Lower lobe of right lung (tissue), 2 donors: ENCODE results near the gene DCPS. TPM values are rescaled to one million over a fixed set of nuclear protein-coding genes. Genes with fewer than 3 reads are reported as not detected.

Experiments used
- ATAC-seq, 2 donors: fragments of 200-7000 bp; cut with Tn5 transposase; one replicate each; pipeline ENCODE4 v1.9.1; 2020 to 2022; ENCODE audit warnings: mild to moderate bottlenecking in 2 of 2, moderate library complexity in 2 of 2
- DNase-seq: peaks from one replicate; pipeline ENCODE4 v3.0.0-alpha.2; 2020
- H3K27ac ChIP-seq: fragments of 200-600 bp; one replicate; pipeline ENCODE4 v1.8.0; 2022
- H3K27me3 ChIP-seq: fragments of 200-600 bp; one replicate; pipeline ENCODE4 v1.8.0; 2022; ENCODE audit warnings: low read depth
- H3K36me3 ChIP-seq: fragments of 200-600 bp; one replicate; pipeline ENCODE4 v1.8.0; 2022; ENCODE audit warnings: mild to moderate bottlenecking
- H3K4me1 ChIP-seq: fragments of 200-600 bp; one replicate; pipeline ENCODE4 v1.8.0; 2022
- H3K4me3 ChIP-seq: fragments of 200-600 bp; one replicate; pipeline ENCODE4 v1.8.0; 2022; ENCODE audit warnings: mild to moderate bottlenecking
- H3K9me3 ChIP-seq: fragments of 200-600 bp; one replicate; pipeline ENCODE4 v1.8.0; 2022
- intact Hi-C: fragments of 100-400 bp; cut with DNase I; formaldehyde crosslinking; loops from one replicate; pipeline ENCODE4 v1.11.0; 2022
- total RNA-seq: library from RNA; stranded (reverse); fragmentation: NEBNext Ultra II Directional; extraction: Animal tissue kit (Norgen Biotek cat#: 25700); gene quantifications from one replicate; pipeline ENCODE4 v1.2.1, GENCODE V29; 2021
- TF ChIP-seq, protein P1 (sequence below): fragments of 200-600 bp; IDR thresholded peaks from one replicate; pipeline ENCODE4 v1.8.0; 2022; ENCODE audit warnings: antibody characterized with exemption, mild to moderate bottlenecking
- donor health status: DM: no; HTN: yes; CAD: no; lungs with severe emphysema.

DCPS gene
- total RNA-seq, 1 donor from 2014 or later = 14.7 TPM

DNA sequence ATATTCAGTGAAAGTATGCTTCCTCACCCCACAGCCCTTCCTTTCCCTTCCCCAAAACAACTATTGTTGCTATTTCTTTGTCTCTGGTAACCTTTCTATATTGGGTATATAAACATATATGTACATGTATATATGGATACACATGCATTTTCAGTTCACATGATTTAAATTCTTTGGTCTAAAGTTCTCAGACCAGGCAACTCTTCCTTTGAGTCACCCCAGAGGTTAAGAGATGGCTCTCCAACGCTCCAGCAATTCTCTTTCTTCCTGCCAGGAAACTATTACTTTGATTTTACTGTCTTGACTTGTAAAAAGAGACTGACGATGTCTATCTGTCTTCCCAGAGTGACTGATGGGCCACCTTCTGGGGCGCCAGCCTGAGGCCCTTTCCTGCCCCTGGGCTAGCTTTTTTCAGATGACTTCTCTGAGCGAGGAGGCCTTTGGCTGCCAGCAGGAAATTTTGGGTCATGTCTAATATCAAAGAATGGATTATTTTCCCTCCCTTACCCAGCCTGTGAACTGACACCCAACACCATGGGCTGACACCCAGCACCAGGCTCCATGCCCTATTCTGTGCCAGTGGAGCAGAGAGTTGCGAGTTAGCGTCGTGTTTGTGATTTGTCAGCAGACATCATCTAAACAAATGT is 37.2 kb downstream of the DCPS start:
- intact Hi-C loops = no loop called here
- H3K27me3 ChIP-seq = no peaks in the 10 kb centered on the region
- no peak overlapping the region for H3K4me3 ChIP-seq
- no peak for ATAC-seq
- H3K4me1 ChIP-seq = peaks cover 32% of the 10 kb centered on the region
- no peak for DNase-seq
- TF ChIP-seq, protein P1, sequence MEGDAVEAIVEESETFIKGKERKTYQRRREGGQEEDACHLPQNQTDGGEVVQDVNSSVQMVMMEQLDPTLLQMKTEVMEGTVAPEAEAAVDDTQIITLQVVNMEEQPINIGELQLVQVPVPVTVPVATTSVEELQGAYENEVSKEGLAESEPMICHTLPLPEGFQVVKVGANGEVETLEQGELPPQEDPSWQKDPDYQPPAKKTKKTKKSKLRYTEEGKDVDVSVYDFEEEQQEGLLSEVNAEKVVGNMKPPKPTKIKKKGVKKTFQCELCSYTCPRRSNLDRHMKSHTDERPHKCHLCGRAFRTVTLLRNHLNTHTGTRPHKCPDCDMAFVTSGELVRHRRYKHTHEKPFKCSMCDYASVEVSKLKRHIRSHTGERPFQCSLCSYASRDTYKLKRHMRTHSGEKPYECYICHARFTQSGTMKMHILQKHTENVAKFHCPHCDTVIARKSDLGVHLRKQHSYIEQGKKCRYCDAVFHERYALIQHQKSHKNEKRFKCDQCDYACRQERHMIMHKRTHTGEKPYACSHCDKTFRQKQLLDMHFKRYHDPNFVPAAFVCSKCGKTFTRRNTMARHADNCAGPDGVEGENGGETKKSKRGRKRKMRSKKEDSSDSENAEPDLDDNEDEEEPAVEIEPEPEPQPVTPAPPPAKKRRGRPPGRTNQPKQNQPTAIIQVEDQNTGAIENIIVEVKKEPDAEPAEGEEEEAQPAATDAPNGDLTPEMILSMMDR = no peak
- peaks cover 27% of the 10 kb centered on the region for H3K36me3 ChIP-seq
- no peaks in the 10 kb centered on the region for H3K9me3 ChIP-seq
- H3K27ac ChIP-seq = peak overlapping the region; percentile 66

- H3K36me3 ChIP-seq = peaks cover 33% of the 10 kb centered on the region
- TF ChIP-seq, protein P1 = no peak
Observed at GRCh38 chr11:126341760-126342161, 37.9 kb downstream of the DCPS start.

GRCh38 chr11:126343051-126343450 is 39.2 kb downstream of the DCPS start:
- ATAC-seq (no peak), DNase-seq (no peak)
- TF ChIP-seq, protein P1 = no peak
- no peak overlapping the region for H3K27ac ChIP-seq
- H3K36me3 ChIP-seq = peaks cover 34% of the 10 kb centered on the region
- H3K4me1 ChIP-seq = peaks cover 38% of the 10 kb centered on the region
- H3K9me3 ChIP-seq = no peaks in the 10 kb centered on the region
- no peaks in the 10 kb centered on the region for H3K27me3 ChIP-seq
- intact Hi-C loops = no loop called here
- no peak overlapping the region for H3K4me3 ChIP-seq

More at GRCh38 chr11:126341760-126342161, 37.9 kb downstream of the DCPS start:
- no peak overlapping the region for H3K27ac ChIP-seq
- H3K4me3 ChIP-seq = no peak overlapping the region
- H3K27me3 ChIP-seq = no peaks in the 10 kb centered on the region
- H3K9me3 ChIP-seq = no peaks in the 10 kb centered on the region
- ATAC-seq (no peak), DNase-seq (no peak)
- H3K4me1 ChIP-seq = peaks cover 34% of the 10 kb centered on the region
- intact Hi-C loops = no loop called here

GRCh38 chr11:126344141-126345080 is 40.6 kb downstream of the DCPS start:
- Histone ChIP-seq H3K27me3 (no peaks in the 10 kb centered on the region), H3K4me3 (no peak overlapping the region), H3K9me3 (no peaks in the 10 kb centered on the region), H3K27ac (peak overlapping the region; percentile 67), H3K4me1 (peaks cover 49% of the 10 kb centered on the region), H3K36me3 (peaks cover 34% of the 10 kb centered on the region)
- no peak for DNase-seq
- no peak for ATAC-seq
- TF ChIP-seq, protein P1 = no peak
- intact Hi-C loops = no loop called here

GRCh38 chr11:126345283-126345682 is 41.4 kb downstream of the DCPS start:
- Histone ChIP-seq H3K9me3 (no peaks in the 10 kb centered on the region), H3K27ac (peak overlapping the region; percentile 67), H3K4me1 (peaks cover 48% of the 10 kb centered on the region), H3K36me3 (peaks cover 34% of the 10 kb centered on the region), H3K27me3 (no peaks in the 10 kb centered on the region), H3K4me3 (no peak overlapping the region)
- intact Hi-C loops = no loop called here
- TF ChIP-seq, protein P1 = no peak
- ATAC-seq (no peak), DNase-seq (no peak)
